ENCODE data around the gene COLGALT1. TPM values are rescaled to one million over a fixed set of nuclear protein-coding genes. Genes with fewer than 3 reads are reported as not detected.

COLGALT1 gene
- total and polyA plus RNA-seq, 2 of the 8 experiments (the other 6 are each of a cell fraction or from before 2014, with no cell fraction given), result 44.7 to 58.1 TPM

GRCh38 chr19:17565611-17566010, 10.2 kb downstream of the COLGALT1 start:
- WGBS, 2 experiments (ENCODE audit: extremely low coverage in 1 of 2, insufficient coverage in 1 of 2, insufficient read length in 1 of 2, insufficient replicate concordance in 2 of 2, low coverage in 1 of 2, low lambda C conversion rate in 2 of 2, missing lambda C conversion rate in 1 of 2), result 93% methylated on average over 3 of the region's 3 CpGs; no CpG with 5 or more reads in 1 of the 2 experiments
- H4K5ac ChIP-seq (ENCODE audit: insufficient read length, low read depth, low read length), result no peak overlapping the region
- no peak overlapping the region for H3K23ac ChIP-seq (ENCODE audit: insufficient read length)
- no peak overlapping the region for H3K18ac ChIP-seq (ENCODE audit: extremely low read depth, low read length)
- no peak overlapping the region for H3K4me2 ChIP-seq (ENCODE audit: insufficient read depth in 1 of 2, low read depth in 2 of 2, low read length in 2 of 2)
- no peak overlapping the region for H2BK20ac ChIP-seq (ENCODE audit: low read length)
- H2BK15ac ChIP-seq (ENCODE audit: low read length), result no peak overlapping the region
- H3K4me1 ChIP-seq (replicated peaks in 1 of 4; ENCODE audit: control insufficient read depth in 3 of 4, insufficient read depth in 4 of 4, low read length in 3 of 4), result no peaks in the 10 kb centered on the region
- no peak overlapping the region for H2AFZ ChIP-seq (ENCODE audit: low read length)
- H2AK5ac ChIP-seq (ENCODE audit: low read depth, low read length), result no peak overlapping the region
- H2BK120ac ChIP-seq (replicated peaks; ENCODE audit: low read depth, low read length), result no peak overlapping the region
- no peaks in the 10 kb centered on the region for H4K20me1 ChIP-seq (replicated peaks in 1 of 2; ENCODE audit: control insufficient read depth in 1 of 2, insufficient read depth in 2 of 2, low read length in 2 of 2)
- H4K91ac ChIP-seq (replicated peaks; ENCODE audit: insufficient read length, low read length), result no peak overlapping the region
- H3K56ac ChIP-seq (replicated peaks; ENCODE audit: insufficient read length, low read depth, low read length), result no peak overlapping the region
- ChIA-PET CTCF (ENCODE audit: partially characterized antibody) (interaction anchor here (0.6 to 1.7 kb wide), 4 partner anchors 8 to 202 kb away, joined by 3 to 5 read pairs (median 4); no protein-coding TSS in a partner anchor), POLR2A (ENCODE audit: partially characterized antibody) (no interaction called here)
- no peak overlapping the region for H4K8ac ChIP-seq (ENCODE audit: extremely low read depth, insufficient read depth, low read length)
- H3K36me3 ChIP-seq (ENCODE audit: control insufficient read depth in 2 of 4, insufficient read depth in 4 of 4, low read length in 3 of 4), result peaks cover 0 to 9% (median 4%) of the 10 kb centered on the region in 4 experiments; a peak in 4 of 8 replicates
- FAIRE-seq, result no peak
- no peak overlapping the region for H3K9ac ChIP-seq (replicated peaks in 1 of 4; ENCODE audit: extremely low read depth in 1 of 4, low read depth in 3 of 4, low read length in 3 of 4)
- no peaks in the 10 kb centered on the region for H3K9me3 ChIP-seq (ENCODE audit: insufficient read depth in 2 of 2, low read depth in 1 of 2, low read length in 1 of 2)
- no peak overlapping the region for H3K4ac ChIP-seq (replicated peaks; ENCODE audit: insufficient read length, low read depth, low read length)
- no peak overlapping the region for H2BK12ac ChIP-seq (ENCODE audit: low read depth, low read length)
- H3K79me2 ChIP-seq (ENCODE audit: control insufficient read depth in 1 of 2, insufficient read depth in 2 of 2, low read length in 2 of 2), result no peaks in the 10 kb centered on the region
- no peaks in the 10 kb centered on the region for H3K23me2 ChIP-seq (ENCODE audit: low read depth, low read length)
- no peak overlapping the region for H3K14ac ChIP-seq (ENCODE audit: insufficient read length)
- H3K27ac ChIP-seq (ENCODE audit: low read depth, low read length), result no peak overlapping the region
- H3K4me3 ChIP-seq (ENCODE audit: extremely low read depth in 1 of 4, insufficient read depth in 2 of 4, low read depth in 3 of 4, low read length in 4 of 4), result no peak overlapping the region
- H2BK5ac ChIP-seq (ENCODE audit: low read depth, low read length), result no peak overlapping the region
- DNase-seq (ENCODE audit: low read depth in 1 of 2, low spot score in 2 of 2), result no peak
- H3K79me1 ChIP-seq (ENCODE audit: low read depth, low read length), result no peaks in the 10 kb centered on the region
- H3K27me3 ChIP-seq (replicated peaks in 1 of 4; ENCODE audit: control insufficient read depth in 3 of 4, extremely low read depth in 1 of 4, insufficient read depth in 3 of 4, low read length in 3 of 4), result no peaks in the 10 kb centered on the region
- TF ChIP-seq NANOG (IDR thresholded peaks at IDR 0.05; ENCODE audit: insufficient read depth, low read depth, low read length, poor library complexity, severe bottlenecking) (no peak), BCL11A (IDR thresholded peaks at IDR 0.05; ENCODE audit: low read depth in 2 of 2, low read length in 2 of 2) (no peak), SP2 (IDR thresholded peaks at IDR 0.05; ENCODE audit: low read length) (no peak), BACH1 (IDR thresholded peaks at IDR 0.05; ENCODE audit: low read length) (no peak), FOSL1 (IDR thresholded peaks at IDR 0.05; ENCODE audit: insufficient read depth, low read depth, low read length) (no peak), SUZ12 (IDR thresholded peaks at IDR 0.05; ENCODE audit: low read length) (no peak), CBX5 (IDR thresholded peaks at IDR 0.05; ENCODE audit: low read depth, low read length) (no peak)
- TF ChIP-seq, protein P1, sequence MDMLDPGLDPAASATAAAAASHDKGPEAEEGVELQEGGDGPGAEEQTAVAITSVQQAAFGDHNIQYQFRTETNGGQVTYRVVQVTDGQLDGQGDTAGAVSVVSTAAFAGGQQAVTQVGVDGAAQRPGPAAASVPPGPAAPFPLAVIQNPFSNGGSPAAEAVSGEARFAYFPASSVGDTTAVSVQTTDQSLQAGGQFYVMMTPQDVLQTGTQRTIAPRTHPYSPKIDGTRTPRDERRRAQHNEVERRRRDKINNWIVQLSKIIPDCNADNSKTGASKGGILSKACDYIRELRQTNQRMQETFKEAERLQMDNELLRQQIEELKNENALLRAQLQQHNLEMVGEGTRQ (IDR thresholded peaks at IDR 0.05; ENCODE audit: low read length), result no peak
- TF ChIP-seq, protein P2, sequence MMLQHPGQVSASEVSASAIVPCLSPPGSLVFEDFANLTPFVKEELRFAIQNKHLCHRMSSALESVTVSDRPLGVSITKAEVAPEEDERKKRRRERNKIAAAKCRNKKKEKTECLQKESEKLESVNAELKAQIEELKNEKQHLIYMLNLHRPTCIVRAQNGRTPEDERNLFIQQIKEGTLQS (IDR thresholded peaks at IDR 0.05; ENCODE audit: insufficient read depth, low read depth, low read length), result no peak
